HG03045 (cell line): ENCODE results near the gene SH3PXD2B.
"Not testable (repeated sequence)": the region's sequence is repeated elsewhere in the genome, so short reads cannot be mapped to it uniquely, and the experiment has no call there.

Experiments
- ATAC-seq: cut with Tn5 transposase; IDR thresholded peaks from one replicate; pipeline ENCODE4 v1.9.1; 2021; ENCODE audit warnings: mild to moderate bottlenecking, moderate library complexity; ENCODE audit not compliant: unreplicated experiment

Gene SH3PXD2B

GRCh38 chr5:172403817-172404216 lies 50.5 kb downstream of the SH3PXD2B start:
- no peak for ATAC-seq

GRCh38 chr5:172403189-172403796 lies 51.0 kb downstream of the SH3PXD2B start:
- ATAC-seq: no peak

- no peak for ATAC-seq
Measured at GRCh38 chr5:172402531-172403188, 51.7 kb downstream of the SH3PXD2B start.

- not testable (repeated sequence) for ATAC-seq
Measured at GRCh38 chr5:172402031-172402430, 52.3 kb downstream of the SH3PXD2B start.

- no peak for ATAC-seq
Measured at GRCh38 chr5:172399826-172400225, 54.5 kb downstream of the SH3PXD2B start.

GRCh38 chr5:172399336-172399735 lies 55.0 kb downstream of the SH3PXD2B start:
- no peak for ATAC-seq

GRCh38 chr5:172398645-172399044 lies 55.7 kb downstream of the SH3PXD2B start:
- ATAC-seq: not testable (repeated sequence)

GRCh38 chr5:172396994-172397393 lies 57.3 kb downstream of the SH3PXD2B start:
- ATAC-seq: not testable (repeated sequence)

- ATAC-seq: no peak
Measured at GRCh38 chr5:172396220-172396619, 58.1 kb downstream of the SH3PXD2B start.

GRCh38 chr5:172395483-172395882 lies 58.8 kb downstream of the SH3PXD2B start:
- no peak for ATAC-seq

- ATAC-seq: no peak
Measured at GRCh38 chr5:172389578-172390112, 64.7 kb downstream of the SH3PXD2B start.

GRCh38 chr5:172388246-172388733 lies 66.0 kb downstream of the SH3PXD2B start:
- no peak for ATAC-seq

- no peak for ATAC-seq
Measured at GRCh38 chr5:172385707-172386106, 68.6 kb downstream of the SH3PXD2B start.

GRCh38 chr5:172385010-172385563 lies 69.2 kb downstream of the SH3PXD2B start:
- ATAC-seq: no peak

- no peak for ATAC-seq
Measured at GRCh38 chr5:172383191-172383802, 71.0 kb downstream of the SH3PXD2B start.

GRCh38 chr5:172380987-172381643 lies 73.2 kb downstream of the SH3PXD2B start:
- ATAC-seq: no peak

- ATAC-seq: no peak
Measured at GRCh38 chr5:172380301-172380986, 73.9 kb downstream of the SH3PXD2B start.

GRCh38 chr5:172379481-172379880 lies 74.8 kb downstream of the SH3PXD2B start:
- no peak for ATAC-seq

GRCh38 chr5:172377856-172378255 lies 76.5 kb downstream of the SH3PXD2B start:
- no peak for ATAC-seq

GRCh38 chr5:172377438-172377837 lies 76.9 kb downstream of the SH3PXD2B start:
- no peak for ATAC-seq
